CD4-positive, alpha-beta T cell (primary cell): ENCODE results near the gene CCDC27. TPM values are rescaled to one million over a fixed set of nuclear protein-coding genes. Genes with fewer than 3 reads are reported as not detected.
"Not testable (repeated sequence)": the region's sequence is repeated elsewhere in the genome, so short reads cannot be mapped to it uniquely, and the experiment has no call there.

Source experiments
- ATAC-seq: fragments of 200-7000 bp; cut with Tn5 transposase; one replicate; pipeline ENCODE4 v1.10.0; 2022; ENCODE audit warnings: mild to moderate bottlenecking; ENCODE audit not compliant: poor library complexity
- CTCF ChIA-PET: fragments of 350-600 bp; sonication (Branson Sonifier 250); formaldehyde crosslinking; loops from one replicate; lab custom pipeline; 2021; ENCODE audit warnings: antibody characterized with exemption, inconsistent platforms; lab: Charles Lee
- POLR2A ChIA-PET: fragments of 350-600 bp; sonication (Branson Sonifier 250); formaldehyde crosslinking; loops from one replicate; lab custom pipeline; 2021; ENCODE audit warnings: antibody characterized with exemption, inconsistent platforms; lab: Charles Lee
- DNase-seq, 14 experiments: peaks; one replicate each; pipeline ENCODE4 v3.0.0-alpha.2; 2013 to 2020; ENCODE audit warnings: mixed read lengths in 2 of 14
- H3K27ac ChIP-seq, 2 donors: one replicate each; pipeline versions ENCODE4 v1.5.1 to v1.7.0; 2013; ENCODE audit warnings: low read length in 2 of 2, low read depth in 1 of 2, mild to moderate bottlenecking in 1 of 2
- H3K27me3 ChIP-seq, 2 experiments: 1 replicate in 1 of 2; 2 replicates in 1 of 2; pipeline versions ENCODE4 v1.6.1 to v1.7.0; 2013; ENCODE audit warnings: low read length in 2 of 2, control low read depth in 1 of 2, mild to moderate bottlenecking in 1 of 2, moderate library complexity in 1 of 2; ENCODE audit not compliant: insufficient read depth in 2 of 2, control insufficient read depth in 1 of 2
- H3K36me3 ChIP-seq: one replicate; pipeline ENCODE4 v1.6.1; 2013; ENCODE audit warnings: low read length, control low read depth; ENCODE audit not compliant: insufficient read depth
- H3K4me1 ChIP-seq: one replicate; pipeline ENCODE4 v1.6.1; 2013; ENCODE audit warnings: low read length, control low read depth; ENCODE audit not compliant: insufficient read depth
- H3K4me3 ChIP-seq: one replicate; pipeline ENCODE4 v1.5.1; 2013; ENCODE audit warnings: mild to moderate bottlenecking, low read length, moderate library complexity
- H3K9me3 ChIP-seq, 2 experiments: 1 replicate in 1 of 2; 2 replicates in 1 of 2; pipeline versions ENCODE4 v1.6.1 to v1.7.0; 2013; ENCODE audit warnings: low read length in 2 of 2, mild to moderate bottlenecking in 2 of 2, control low read depth in 1 of 2, moderate library complexity in 1 of 2; ENCODE audit not compliant: control insufficient read depth in 1 of 2, insufficient read depth in 1 of 2
- H3K27ac Mint-ChIP-seq: one replicate; pipeline ENCODE4 v1.8.0; 2020; ENCODE audit warnings: mixed read lengths
- H3K27me3 Mint-ChIP-seq: one replicate; pipeline ENCODE4 v1.8.0; 2021; ENCODE audit warnings: mixed read lengths
- H3K36me3 Mint-ChIP-seq: one replicate; pipeline ENCODE4 v1.8.0; 2021; ENCODE audit warnings: low read depth, mixed read lengths
- H3K4me1 Mint-ChIP-seq: one replicate; pipeline ENCODE4 v1.8.0; 2021; ENCODE audit warnings: low read depth, mixed read lengths
- H3K4me3 Mint-ChIP-seq: one replicate; pipeline ENCODE4 v1.8.0; 2020; ENCODE audit warnings: mild to moderate bottlenecking, mixed read lengths
- H3K9me3 Mint-ChIP-seq: one replicate; pipeline ENCODE4 v1.8.0; 2020; ENCODE audit warnings: mixed read lengths
- CTCF ChIP-seq: fragments of 200-600 bp; IDR thresholded peaks from one replicate; pipeline ENCODE4 v1.8.0; 2022; ENCODE audit warnings: antibody characterized with exemption, mild to moderate bottlenecking
- intact Hi-C, 2 experiments: fragments of 100-400 bp; cut with DNase I in 1 of 2; cut with micrococcal nuclease in 1 of 2; formaldehyde crosslinking; loops; one replicate each; pipeline versions ENCODE4 v1.15.1 to v1.9.0; 2023 to 2025; cut with DNase I, micrococcal nuclease
- total RNA-seq, 174 experiments: library from RNA in 2 of 174; stranded (reverse) in 2 of 174; gene quantifications; one replicate each; pipeline ENCODE4 v1.2.3 and lab custom pipeline; 2021 to 2026

CCDC27 gene
- total RNA-seq, 2 experiments from 2014 or later, result not detected

- Mint-ChIP-seq H3K4me3 (no peak overlapping the region), H3K27me3 (peaks cover 9% of the 10 kb centered on the region), H3K36me3 (no peaks in the 10 kb centered on the region), H3K27ac (no peak overlapping the region), H3K9me3 (no peaks in the 10 kb centered on the region), H3K4me1 (peaks cover 8% of the 10 kb centered on the region)
- no peak for TF ChIP-seq CTCF
- H3K9me3 ChIP-seq, result no peaks in the 10 kb centered on the region
- no peak overlapping the region for H3K27ac ChIP-seq
- intact Hi-C loops, result loop anchor here in 1 of 2 experiments (5.0 kb wide), 2 partner anchors 76 to 101 kb away; no protein-coding TSS in a partner anchor
- DNase-seq, result no peak
- no peak overlapping the region for H3K4me3 ChIP-seq
- ChIA-PET POLR2A (no interaction called here), CTCF (no interaction called here)
- H3K36me3 ChIP-seq, result no peaks in the 10 kb centered on the region
- no peaks in the 10 kb centered on the region for H3K27me3 ChIP-seq
- ATAC-seq, result no peak
- peaks cover 30% of the 10 kb centered on the region for H3K4me1 ChIP-seq
These were observed 29.4 kb upstream of the CCDC27 start for GRCh38 chr1:3722846-3723245.

GRCh38 chr1:3724416-3725030 is 27.7 kb upstream of the CCDC27 start:
- peaks cover 15% of the 10 kb centered on the region for H3K4me1 ChIP-seq
- not testable (repeated sequence) for H3K36me3 ChIP-seq, H3K36me3 Mint-ChIP-seq, H3K4me3 ChIP-seq, H3K4me1 Mint-ChIP-seq, H3K4me3 Mint-ChIP-seq, H3K27me3 ChIP-seq, H3K9me3 ChIP-seq, H3K27ac ChIP-seq, H3K9me3 Mint-ChIP-seq
- ATAC-seq (peak; percentile 66), DNase-seq (peak; percentile 58 to 87 (median 75))
- POLR2A ChIA-PET, result interaction anchor here (1.1 kb wide), 1 partner anchor 271 kb away, joined by 4 read pairs; no protein-coding TSS in a partner anchor
- CTCF ChIA-PET, result interaction anchor here (0.6 to 1.5 kb wide), 3 partner anchors 51 to 272 kb away, joined by 3 to 13 read pairs (median 5); no protein-coding TSS in a partner anchor
- Mint-ChIP-seq H3K27me3 (peaks cover 16% of the 10 kb centered on the region), H3K27ac (peak overlapping the region; percentile 67)
- peak; percentile 96 for TF ChIP-seq CTCF
- intact Hi-C loops, result loop anchor here (1.0 to 5.0 kb wide), 6 partner anchors 29 to 271 kb away; no protein-coding TSS in a partner anchor

- H3K9me3 Mint-ChIP-seq, result no peaks in the 10 kb centered on the region
- no peaks in the 10 kb centered on the region for H3K36me3 Mint-ChIP-seq
- ATAC-seq (no peak), DNase-seq (no peak)
- Histone ChIP-seq H3K36me3 (no peaks in the 10 kb centered on the region), H3K27me3 (no peaks in the 10 kb centered on the region), H3K4me1 (peaks cover 7% of the 10 kb centered on the region), H3K9me3 (no peaks in the 10 kb centered on the region), H3K27ac (no peak overlapping the region), H3K4me3 (no peak overlapping the region)
- H3K27ac Mint-ChIP-seq, result no peak overlapping the region
- CTCF ChIA-PET, result interaction anchor here (1.5 kb wide), 1 partner anchor 272 kb away, joined by 13 read pairs; no protein-coding TSS in a partner anchor
- intact Hi-C loops, result loop anchor here (2.0 kb wide), 1 partner anchor 235 kb away; no protein-coding TSS in a partner anchor
- POLR2A ChIA-PET, result no interaction called here
- H3K4me3 Mint-ChIP-seq, result no peak overlapping the region
- peaks cover 8% of the 10 kb centered on the region for H3K4me1 Mint-ChIP-seq
- peaks cover 16% of the 10 kb centered on the region for H3K27me3 Mint-ChIP-seq
- TF ChIP-seq CTCF, result no peak
These were observed 26.9 kb upstream of the CCDC27 start for GRCh38 chr1:3725366-3725765.
